NCI-H774 (cell line): ENCODE results near the gene PRCD.

ENCODE experiments used
- DNase-seq: peaks from one replicate; lab custom pipeline; 2025; lab: John Stamatoyannopoulos, UW

The PRCD gene, protein sequence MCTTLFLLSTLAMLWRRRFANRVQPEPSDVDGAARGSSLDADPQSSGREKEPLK

DNA sequence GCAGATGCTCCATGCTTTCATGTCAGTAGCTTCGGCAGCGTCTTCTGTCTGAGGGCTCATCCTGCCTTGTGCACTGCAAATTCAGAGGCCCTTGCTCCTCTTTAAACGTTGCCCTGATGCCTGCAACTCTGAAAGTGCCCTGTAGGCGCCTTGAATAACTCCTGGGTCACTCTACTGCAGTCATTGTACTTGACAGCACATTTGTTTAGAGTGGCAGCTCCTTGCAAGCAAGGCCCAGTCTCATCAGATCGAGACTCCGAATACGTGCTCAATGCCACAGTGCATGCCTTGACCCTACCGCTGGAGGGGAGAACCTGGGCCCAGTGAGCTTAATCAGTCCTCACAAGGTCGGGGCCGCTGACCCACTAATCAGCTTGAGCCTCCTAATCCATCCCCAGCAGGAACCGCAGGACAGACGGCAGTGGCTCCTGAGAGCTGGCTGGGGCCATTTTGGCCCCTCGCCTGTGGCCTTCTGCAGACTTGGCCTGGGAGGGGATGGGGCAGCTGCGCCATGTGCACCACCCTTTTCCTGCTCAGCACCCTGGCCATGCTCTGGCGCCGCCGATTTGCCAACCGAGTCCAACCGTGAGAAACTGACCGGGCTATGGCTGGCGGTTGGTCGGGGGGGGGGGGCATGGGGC lies at the start of gene PRCD:
PRCD (plus strand) TSS at position 414 of the 641 bp plus-strand sequence; CDS start at position 512, 98 bp downstream.
- no peak for DNase-seq

DNA sequence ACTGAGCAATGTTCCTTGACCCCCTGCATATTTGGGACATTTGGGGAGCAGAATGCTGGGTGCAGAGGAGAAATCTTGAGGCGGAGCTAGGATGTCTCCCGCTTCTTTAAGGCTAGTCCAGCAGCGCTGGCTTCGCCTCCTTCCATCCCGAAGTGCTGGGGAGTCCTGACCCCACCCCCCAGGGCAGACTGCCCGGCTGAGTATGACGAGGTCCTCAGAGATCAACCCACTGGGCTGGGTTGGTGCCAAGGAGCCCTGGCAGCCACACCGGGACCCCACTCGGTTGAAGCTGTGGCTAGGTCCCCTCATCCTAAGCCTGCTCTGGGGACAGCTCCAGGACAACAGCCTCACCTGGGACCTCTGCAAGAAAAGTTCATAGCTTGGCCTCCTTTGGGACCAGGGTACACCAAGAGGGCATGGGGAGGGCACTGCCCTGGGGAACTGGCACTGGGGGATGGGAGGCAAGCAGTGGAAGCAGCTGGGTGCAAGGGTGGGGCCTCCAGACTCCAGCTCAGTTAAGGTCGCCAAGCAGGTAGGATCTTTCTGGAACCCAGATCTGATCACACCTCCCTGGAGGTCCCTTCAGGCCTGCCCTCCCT lies 49.6 kb upstream of the PRCD start:
- DNase-seq = no peak

DNA sequence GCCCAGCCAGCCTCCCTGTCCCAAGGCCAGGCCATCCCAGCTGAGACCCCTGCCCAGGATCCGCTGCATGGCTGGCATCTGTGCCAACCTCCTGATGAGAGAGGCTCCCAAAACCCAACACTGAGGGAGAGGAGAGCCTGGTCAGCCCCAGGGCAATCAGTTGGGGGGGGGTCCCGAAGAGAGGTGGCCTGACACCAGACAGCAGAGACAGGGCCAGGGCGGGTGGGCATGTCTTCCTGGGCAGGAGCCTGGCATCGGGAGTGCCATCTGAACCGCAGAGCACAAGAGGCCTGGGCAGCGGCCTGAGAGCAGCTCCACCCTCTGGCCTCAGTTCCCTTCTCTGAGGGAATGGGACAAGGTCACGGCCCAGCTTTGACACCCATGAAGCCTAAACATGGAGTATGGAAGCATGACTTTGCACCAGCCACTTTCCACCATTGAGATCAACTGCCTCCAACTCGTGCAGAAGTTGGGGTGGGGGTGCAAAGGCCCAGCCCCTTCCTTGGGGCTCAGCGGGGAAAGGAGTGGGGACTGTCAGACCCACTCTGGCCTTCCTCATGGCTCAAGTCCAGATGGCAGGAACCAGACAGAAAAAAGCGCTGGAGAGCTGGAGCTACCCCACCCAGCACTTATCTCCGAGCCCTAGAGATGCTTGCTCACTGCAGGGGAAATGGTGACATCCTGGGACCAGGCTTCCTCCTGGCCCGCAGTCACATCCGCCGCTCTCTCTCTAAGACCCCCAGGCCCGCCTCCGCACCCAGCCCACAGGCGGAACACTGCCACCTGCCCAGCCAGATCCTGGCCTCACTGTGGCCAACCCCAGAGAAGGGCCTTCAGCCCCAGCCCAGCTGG lies 48.3 kb upstream of the PRCD start:
- no peak for DNase-seq

DNA sequence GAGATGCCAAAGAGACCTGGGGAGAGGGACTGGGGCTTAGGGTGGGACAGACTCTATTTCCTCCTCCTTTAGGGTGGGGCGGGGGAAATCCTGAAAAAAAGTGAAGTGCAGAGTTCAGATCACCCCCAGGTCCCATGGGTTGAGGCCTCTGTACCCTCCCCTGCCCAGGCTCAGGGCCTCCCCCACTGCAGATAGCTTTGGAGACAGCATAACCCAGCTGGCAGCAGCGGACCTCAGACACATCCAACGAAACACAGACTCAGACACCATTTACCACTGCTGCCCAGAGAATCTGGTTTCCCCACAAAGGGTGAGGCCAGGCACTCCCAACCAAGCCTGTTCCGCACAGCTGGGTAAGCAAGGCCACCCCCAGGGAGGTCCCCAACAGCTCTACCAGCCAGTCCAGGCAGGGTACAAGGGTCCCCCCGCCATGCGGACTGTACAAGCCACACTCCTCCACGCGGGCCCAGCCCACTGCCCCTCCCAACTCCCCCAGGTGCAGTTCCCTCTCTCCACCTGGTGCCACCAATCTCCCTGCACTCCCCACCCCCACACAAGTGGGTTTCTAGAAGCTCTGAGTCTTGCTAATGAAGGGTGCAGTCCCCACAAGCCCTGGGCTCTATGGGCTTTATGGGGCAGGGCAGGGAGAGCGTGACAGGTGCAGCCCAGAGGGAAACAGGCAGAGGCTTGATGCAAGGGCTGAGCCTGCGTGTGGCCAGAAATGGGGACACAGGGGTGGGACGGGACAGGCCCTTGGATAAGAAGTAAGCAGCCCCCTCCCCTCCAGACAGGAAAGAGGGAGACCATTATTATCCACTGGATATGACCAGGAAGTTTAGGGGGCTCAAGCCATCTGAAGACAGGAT lies 47.5 kb upstream of the PRCD start:
- no peak for DNase-seq

DNA sequence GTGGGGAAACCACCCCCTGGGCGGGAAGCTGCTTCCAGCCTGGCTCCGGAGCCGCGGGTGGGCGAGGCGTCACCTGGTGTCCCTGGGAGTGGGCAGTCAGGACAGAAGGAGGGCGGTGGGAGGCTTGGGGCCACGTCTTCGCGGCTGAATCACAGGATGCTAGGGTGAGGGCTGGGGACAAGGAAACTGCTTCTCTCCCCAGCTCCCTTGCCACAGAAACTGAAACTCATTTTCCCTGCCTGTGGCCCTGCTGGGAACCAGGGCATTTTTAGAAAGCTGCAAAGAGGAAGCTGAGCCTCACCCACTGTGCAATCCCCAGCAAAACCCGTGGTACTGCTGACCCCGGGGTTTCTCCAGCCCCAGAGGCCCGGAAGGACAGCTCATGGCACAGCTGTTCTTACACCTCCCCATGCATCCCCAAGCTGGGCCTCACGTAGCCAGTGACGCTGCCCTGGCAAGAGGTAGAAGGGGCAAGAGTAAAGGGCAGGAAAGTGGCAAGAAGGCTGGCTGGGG lies 46.8 kb upstream of the PRCD start:
- DNase-seq = no peak

DNA sequence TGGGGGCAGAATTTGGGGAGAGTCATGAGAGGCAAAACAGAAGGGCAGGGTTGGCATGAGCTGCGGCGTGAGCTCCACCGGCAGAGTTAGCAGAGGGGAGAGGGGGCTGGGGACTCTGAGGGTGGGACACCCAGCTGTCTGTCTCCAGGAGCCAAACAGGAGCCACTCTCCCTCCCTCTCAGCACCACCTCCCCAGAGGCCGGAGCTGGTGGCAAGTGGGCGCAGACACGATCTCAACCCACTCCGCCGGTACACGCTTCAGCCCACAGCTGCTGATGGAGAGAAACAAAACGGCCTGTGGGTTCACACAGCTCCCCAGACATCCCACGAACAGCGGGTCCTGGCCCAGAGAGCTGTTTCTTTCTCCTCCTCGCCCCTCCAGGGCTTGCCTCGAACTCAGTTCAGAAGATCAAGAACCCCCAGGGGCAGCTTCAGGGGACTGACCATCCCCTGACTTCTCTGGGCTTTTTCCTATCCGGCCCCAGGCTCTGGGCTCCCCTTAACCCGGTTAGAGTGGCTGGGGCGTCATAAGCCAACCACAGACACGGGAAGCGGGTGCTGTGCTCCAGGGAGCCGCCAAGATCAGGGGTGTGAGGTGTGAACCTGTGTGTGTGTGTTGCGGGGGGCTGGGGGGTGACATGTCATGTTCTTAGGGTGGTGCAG lies 46.2 kb upstream of the PRCD start:
- no peak for DNase-seq

DNA sequence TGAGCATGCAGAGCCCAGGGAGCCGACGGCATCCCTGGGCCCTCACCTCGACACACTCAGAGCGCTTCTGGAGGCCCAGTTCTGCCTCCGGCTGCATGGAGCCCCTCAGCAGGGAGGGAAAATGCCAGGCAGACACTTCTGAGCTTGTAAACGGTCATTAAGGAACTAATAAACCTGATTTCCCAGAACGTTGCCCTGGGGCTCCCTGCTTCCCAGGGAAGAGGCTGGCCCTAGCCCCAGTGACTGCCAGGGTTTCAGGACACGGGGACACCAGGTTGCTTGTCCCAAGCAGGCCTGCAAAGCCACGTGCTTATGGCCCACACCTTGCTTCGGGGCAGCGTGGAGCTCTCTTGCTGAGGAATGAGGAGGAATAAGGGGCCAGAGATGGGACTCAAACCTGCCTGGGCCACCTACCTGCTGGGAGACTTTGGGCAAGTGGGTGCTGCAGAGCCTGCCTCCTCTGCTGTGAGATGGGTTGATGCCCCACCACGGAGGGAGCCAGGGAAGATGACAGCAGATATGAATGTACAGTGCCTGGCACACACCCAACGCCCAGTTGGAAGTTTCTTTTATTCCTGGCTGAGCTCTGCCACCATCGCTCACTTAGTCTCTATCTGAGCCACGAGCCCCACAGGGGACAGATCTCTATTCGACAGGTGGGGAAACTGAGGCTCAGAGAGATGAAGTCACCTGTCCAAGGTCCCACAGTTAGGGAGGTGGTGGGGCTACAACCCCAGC lies 44.0 kb upstream of the PRCD start:
- DNase-seq = no peak

DNA sequence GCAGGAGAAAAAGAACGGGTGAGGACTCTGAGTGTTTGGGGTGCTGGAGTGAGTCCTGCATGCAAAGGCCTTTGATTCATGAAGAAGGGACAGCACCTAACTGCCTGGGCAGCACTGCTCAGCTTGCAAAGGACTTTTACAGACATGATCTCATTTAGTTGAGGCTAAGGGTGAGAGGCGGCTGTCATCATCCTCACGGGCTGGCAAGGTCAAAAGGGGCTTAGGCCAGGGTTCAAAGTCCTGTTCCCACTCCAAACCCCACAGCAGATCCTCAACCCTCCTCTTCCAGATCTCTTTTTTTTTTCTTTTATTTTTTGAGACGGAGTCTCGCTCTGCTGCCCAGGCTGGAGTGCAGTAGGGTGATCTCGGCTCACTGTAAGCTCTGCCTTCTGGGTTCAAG lies 43.4 kb upstream of the PRCD start:
- DNase-seq = no peak

DNA sequence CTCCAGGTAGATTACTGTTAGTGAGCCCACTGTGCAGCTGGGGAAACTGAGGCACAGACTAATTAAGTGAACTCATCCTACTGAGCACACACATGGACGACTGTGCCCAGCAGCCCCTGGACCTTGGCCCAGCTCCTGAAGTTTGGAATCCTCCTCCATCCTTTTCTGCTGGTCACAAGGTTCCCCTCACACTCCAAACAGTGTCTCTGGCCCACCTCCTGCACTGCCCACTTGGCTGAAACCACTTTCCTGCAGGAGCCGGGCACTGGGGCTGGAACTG lies 42.2 kb upstream of the PRCD start:
- no peak for DNase-seq

DNA sequence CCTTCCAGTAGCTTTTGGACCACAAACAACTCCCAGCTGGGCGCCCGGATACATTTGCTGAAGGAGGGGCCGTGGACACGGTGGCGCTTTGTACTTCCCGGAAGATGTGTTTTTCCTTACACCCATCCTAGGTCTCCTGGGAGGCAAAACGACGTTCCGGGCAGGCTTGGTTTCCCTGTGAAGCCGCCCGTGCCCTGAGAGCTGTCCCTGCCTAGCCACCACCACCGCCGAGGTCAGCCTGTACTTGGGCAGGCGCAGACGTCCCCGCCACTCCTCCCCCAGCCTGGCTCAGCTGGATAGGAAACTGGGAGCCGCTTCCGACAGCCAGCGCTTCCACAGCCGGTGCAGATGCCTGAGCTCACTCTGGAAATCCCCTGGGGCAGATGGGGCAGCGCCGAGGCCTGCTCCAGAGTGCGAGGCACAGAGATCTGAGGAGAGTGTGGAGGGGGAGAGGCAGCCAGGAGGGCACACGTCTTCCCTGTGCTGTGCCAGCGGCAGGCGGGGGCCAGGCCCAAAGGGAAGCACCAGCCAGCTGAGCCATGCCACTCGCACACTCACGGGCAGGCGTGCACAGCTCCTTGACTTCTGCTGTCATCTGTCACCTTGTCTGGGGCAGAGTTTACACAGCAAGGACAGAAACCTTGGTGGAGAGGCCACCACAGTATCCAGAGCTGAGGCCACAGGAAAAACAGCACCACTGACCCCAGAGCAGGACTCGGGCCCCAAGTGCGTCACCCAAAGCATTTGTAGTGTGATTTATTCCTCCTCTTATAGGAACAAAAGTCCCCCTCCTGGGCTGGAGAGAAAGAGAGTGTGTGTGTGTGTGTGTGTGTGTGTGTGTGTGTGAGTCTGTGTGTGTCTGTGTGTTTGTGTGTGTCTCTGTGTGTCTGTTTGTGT lies 41.6 kb upstream of the PRCD start:
- DNase-seq = peak; percentile 52

DNA sequence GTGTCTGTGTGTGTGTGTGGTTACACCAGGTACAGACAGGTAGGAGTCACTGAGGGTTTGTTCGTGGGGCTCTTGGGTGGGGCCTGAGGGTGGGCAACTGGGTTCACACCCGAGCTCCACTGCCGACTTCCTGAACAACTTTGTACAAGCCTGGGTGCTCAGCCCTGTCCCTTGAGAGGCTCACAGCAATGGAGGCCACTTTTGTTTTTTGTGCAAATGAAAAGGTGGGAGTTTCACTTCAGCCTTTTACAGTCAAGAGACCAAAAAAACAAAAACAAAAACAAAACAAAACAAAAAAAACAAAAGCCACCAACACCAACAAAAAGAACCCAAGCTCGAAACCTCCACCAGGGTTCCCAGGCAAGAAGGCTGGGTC lies 41.0 kb upstream of the PRCD start:
- DNase-seq = no peak

DNA sequence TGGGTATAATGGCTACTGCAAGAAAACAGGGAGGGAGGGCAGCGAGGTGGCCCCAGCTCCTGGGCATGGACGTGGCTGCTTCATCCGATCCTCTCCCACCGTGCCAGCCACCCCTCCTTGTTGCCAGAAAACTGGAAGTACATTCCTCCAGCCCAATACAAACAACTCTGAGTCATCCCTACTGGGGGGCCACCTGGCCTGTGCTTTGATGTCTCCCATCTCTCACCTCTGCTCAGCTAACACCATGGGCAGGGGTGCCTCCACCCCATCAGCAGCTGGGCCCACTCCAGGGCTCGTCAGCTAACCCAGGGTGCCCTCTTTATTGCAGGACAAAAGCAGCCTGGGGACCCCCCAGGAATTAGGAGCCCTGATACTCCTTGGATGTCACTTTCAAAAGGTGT lies 40.6 kb upstream of the PRCD start:
- no peak for DNase-seq

DNA sequence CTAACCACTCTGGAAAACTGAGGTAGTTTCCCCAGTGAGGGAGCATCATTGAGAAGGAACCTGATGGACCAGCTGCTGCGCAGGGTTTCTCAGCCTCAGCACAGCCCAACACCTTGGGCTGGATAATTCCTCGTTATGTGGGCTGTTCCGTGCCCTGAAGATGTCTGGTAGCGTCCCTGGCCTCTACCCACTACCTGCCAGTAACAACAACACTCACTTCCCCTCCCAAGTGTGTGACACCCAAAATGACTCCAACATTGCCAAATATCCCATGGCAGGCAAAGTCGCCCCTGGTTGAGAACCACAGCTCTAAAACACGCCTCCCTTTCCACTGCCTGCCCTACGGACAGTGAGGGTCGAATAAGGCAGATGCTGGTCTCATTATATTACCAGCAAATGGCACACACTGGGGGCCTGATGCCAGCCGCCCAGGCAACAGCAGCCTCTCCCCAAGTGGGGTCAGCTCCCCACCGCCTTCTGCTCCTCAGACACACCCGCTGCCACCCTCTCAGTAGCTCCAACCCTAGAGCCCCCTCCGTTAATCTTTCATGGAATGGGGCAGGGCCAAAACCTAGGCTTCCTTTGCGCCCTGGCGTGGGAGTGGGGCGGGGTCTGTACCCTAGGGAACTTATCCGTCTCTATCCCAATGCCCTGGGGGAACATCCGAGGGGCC lies 39.6 kb upstream of the PRCD start:
- DNase-seq = no peak

DNA sequence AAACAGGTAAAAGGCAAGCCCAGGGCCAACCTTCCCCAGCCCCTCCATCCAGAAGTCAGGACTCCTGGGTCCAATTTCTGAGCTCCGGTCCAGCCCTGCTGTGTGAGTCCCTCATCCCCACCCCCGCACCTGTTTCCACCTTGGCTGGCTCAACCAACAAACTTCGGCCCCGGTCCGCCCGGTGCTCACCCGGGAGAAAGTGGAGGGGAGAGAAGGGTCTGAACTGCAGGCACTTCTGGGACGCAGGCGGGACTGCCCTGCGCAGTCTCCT lies 39.2 kb upstream of the PRCD start:
- no peak for DNase-seq

DNA sequence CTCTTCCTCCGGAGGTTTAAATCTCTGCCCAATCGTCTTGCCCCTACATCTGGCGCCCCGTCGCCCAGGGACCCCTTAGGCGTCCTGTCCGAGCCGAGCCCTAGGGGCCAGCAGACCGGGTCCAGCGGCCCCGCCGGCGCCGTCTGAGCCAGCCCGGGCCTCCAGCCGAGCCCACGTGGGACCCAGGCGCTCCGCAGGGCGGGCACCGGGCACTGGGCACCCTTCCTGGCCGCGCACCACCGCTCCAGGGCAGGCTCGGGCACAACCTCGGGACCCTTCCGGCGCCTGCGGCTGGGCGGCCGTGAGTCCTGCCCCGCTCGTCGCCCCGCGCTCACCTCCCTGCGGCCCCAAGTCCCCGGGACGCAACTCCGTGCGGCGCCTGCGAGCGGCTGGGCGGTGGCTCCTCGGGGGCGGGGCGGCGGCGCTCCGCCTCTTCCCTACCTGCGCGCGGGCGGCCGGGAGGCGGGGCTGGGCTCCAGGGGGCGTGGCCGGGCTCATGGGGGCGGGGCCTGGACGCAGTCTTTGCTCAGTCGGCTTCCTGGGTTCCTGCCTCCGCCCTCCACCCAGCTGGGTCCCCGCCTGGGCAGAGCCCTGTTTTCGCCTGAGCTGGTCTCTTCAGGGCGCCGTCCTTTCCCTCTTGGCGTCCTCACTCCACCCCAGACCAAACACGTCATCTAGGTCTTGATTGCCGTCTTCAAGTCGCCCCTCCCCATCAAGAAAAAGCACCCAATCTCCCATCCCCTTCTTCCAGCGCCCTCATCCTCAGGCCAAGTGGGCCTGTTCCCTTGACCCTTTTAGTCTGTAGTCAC lies 38.6 kb upstream of the PRCD start, which contains the start of gene RHBDF2:
RHBDF2 (minus strand) TSS at position 406 of the 809 bp plus-strand sequence. CDS start 19,899 bp downstream, outside the sequence.
- peak; percentile 90 for DNase-seq

DNA sequence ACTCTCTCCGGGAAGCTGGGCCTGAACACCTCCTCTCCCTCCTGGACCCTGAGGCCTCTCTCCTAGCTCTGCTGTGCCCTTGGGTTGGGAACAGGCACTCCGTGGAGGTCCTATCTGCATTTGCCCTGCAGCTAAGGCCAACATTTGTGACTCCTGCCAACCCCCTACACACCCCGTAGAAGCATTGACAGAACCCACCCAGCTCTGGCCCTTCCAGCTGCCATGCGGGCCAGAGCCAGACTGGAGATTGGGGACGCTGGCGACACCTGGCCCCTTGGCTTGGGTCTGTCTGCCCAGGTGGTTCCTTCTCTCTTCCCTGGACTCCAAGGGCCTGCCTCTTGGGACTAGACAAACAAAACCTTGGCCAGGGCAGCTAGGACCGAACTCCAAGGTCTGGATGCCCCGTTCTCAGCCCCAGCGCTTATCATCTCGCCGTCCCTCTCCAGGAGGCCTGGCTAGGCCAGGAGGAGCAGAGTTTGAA lies 38.0 kb upstream of the PRCD start:
- DNase-seq = no peak

DNA sequence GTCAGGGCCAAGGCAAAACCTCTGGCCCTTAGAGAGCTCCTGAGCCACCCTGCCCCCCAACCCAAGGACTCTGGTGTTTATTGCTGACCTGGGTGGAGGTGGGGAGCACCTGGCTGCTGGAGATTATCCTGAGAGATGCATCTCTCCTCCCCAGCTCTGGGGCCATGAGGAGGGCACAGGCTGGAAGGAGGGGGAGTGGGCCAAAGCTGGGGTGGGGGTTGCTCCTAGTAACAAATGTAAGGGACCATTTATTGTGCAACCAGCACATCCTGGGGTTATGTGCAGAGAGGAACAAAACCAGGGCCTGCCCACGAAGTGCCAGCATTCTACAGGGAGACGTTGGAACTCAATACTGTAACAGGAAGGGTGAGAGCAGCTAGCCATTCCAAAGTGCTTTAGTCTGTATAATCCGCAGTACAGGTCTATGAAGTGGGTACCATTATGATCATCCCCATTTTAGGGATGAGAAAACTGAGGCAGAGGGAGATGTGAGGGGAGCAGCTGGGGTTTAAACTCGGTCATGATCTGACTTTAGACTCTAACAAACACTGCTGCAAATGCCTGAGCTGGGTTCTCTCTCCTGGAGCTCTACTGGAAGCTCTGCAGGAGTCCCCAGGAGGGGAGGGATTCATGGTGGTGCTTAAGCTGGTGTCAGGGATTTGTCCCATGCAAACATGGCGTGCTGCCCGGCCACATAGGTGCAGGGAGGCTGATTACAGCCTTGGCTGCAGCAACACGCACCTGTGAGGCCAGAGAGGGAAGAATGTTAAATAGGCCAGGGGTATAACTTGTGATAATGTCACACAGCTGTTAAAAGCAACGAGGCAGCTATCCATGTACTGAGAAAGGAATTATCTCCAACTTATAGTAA lies 37.3 kb upstream of the PRCD start:
- DNase-seq = no peak
